ENCODE measurements around the gene NUAK1. TPM values are rescaled to one million over a fixed set of nuclear protein-coding genes. Genes with fewer than 3 reads are reported as not detected.

The NUAK1 gene
- total RNA-seq, 4 donors from 2014 or later: 18.9 to 34.5 (median 29.1) TPM

DNA sequence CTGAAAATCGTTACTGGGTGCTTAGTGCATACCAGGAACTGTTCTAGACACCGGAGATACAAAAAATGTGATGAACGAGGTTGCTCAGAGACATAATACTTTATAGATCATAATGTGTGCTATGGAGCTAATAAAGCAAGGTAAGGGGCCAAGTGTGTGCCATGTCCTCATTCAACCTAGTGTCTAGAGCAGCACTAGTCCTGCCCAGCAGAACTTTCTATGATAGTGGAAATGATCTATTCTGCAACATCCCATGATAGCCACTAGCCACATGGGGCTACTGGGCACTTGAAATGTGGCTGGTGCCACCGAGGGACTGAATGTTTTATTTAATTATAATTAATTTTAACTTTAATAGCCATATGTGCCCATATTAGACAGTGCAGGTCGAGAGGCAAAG, 15.6 kb downstream of the NUAK1 start:
- peak overlapping the region; percentile 84 to 90 (median 86) for H3K27ac ChIP-seq
- in situ Hi-C loops (cut with MboI; ENCODE audit: low sequenced_read_pairs in 4 of 4): no loop called here
- H3K36me3 ChIP-seq: no peaks in the 10 kb centered on the region
- no peak overlapping the region for H3K4me3 ChIP-seq
- intact Hi-C loops (cut with DNase I; ENCODE audit: low total_unique reads): loop anchor here (1.0 kb wide), 1 partner anchor 9 kb away; no protein-coding TSS in a partner anchor
- TF ChIP-seq POLR2A (IDR thresholded peaks at IDR 0.05): no peak
- TF ChIP-seq, protein P1, sequence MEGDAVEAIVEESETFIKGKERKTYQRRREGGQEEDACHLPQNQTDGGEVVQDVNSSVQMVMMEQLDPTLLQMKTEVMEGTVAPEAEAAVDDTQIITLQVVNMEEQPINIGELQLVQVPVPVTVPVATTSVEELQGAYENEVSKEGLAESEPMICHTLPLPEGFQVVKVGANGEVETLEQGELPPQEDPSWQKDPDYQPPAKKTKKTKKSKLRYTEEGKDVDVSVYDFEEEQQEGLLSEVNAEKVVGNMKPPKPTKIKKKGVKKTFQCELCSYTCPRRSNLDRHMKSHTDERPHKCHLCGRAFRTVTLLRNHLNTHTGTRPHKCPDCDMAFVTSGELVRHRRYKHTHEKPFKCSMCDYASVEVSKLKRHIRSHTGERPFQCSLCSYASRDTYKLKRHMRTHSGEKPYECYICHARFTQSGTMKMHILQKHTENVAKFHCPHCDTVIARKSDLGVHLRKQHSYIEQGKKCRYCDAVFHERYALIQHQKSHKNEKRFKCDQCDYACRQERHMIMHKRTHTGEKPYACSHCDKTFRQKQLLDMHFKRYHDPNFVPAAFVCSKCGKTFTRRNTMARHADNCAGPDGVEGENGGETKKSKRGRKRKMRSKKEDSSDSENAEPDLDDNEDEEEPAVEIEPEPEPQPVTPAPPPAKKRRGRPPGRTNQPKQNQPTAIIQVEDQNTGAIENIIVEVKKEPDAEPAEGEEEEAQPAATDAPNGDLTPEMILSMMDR (IDR thresholded peaks at IDR 0.05 in 4 of 5, conservative IDR thresholded peaks at IDR 0.05 in 1 of 5): no peak
- H3K27me3 ChIP-seq: no peaks in the 10 kb centered on the region
- peak; percentile 46 to 56 for ATAC-seq
- H3K9me3 ChIP-seq: no peaks in the 10 kb centered on the region
- DNase-seq: peak in 1 of 2 donors; percentile 41
- peaks cover 96 to 99% of the 10 kb centered on the region in 2 donors for H3K4me1 ChIP-seq

DNA sequence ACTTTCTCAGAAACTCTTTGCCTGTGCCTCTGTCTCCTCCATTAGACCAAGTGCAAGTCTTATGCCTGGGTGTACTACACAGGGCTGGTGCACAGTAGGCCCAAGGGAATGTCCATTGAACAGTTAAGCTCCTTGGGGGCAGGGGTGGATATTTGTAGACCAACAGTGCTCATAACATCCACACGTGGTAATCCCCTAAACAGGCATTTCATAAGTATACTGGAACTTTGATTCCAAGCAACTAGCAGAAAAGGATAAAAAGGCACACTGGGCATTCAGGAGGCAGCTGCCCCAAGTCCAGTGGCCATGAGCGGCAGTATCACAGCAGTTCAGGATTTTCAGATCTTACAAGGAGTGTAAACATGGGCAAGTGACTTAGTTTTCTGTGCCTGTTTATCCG, 16.8 kb downstream of the NUAK1 start:
- Histone ChIP-seq H3K4me1 (peaks cover 96 to 99% of the 10 kb centered on the region in 2 donors), H3K36me3 (no peaks in the 10 kb centered on the region), H3K4me3 (no peak overlapping the region), H3K27me3 (no peaks in the 10 kb centered on the region), H3K9me3 (no peaks in the 10 kb centered on the region), H3K27ac (peak overlapping the region; percentile 84 to 90 (median 86))
- in situ Hi-C loops (cut with MboI; ENCODE audit: low sequenced_read_pairs in 4 of 4): no loop called here
- no peak for TF ChIP-seq POLR2A (IDR thresholded peaks at IDR 0.05)
- TF ChIP-seq, protein P1 (IDR thresholded peaks at IDR 0.05 in 4 of 5, conservative IDR thresholded peaks at IDR 0.05 in 1 of 5): no peak
- intact Hi-C loops (cut with DNase I; ENCODE audit: low total_unique reads): no loop called here
- no peak for DNase-seq
- ATAC-seq: no peak

DNA sequence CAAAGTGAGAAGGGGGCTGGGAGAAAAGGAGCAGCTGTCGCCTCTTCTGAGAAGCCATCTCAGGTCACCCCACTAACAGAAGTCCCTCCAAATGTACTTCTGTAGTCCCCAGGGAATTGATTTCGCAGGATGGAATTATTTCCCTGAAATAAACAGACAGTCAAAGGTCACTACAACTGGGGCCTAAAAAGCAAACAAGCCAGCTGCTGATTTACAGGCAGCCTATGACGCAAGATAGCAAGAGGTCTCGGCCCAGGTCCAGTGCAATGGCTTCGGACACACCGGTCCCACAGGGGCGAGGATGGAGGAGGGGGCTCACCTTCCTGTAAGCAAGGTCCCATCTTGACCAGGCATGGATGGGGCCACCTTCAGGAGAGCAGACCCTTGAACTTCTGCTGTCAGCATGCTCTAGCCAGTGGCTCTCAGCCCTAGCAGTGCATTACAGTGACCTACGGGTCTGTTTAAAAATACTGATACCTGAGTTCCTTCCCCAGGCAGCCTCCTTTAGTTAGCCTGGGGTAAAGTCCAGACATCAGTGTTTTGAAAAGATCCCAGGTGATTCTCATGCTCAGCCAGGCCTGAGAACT, 18.1 kb downstream of the NUAK1 start:
- H3K27ac ChIP-seq: peak overlapping the region; percentile 58 to 90 (median 86)
- TF ChIP-seq, protein P1 (IDR thresholded peaks at IDR 0.05 in 4 of 5, conservative IDR thresholded peaks at IDR 0.05 in 1 of 5): no peak
- in situ Hi-C loops (cut with MboI; ENCODE audit: low sequenced_read_pairs in 4 of 4) (no loop called here), intact Hi-C loops (cut with DNase I; ENCODE audit: low total_unique reads) (no loop called here)
- no peaks in the 10 kb centered on the region for H3K9me3 ChIP-seq
- no peak overlapping the region for H3K4me3 ChIP-seq
- peaks cover 90 to 95% of the 10 kb centered on the region in 2 donors for H3K4me1 ChIP-seq
- H3K36me3 ChIP-seq: no peaks in the 10 kb centered on the region
- H3K27me3 ChIP-seq: no peaks in the 10 kb centered on the region
- ATAC-seq (peak in 1 of 2 donors; percentile 5), DNase-seq (peak in 1 of 2 donors; percentile 59)

DNA sequence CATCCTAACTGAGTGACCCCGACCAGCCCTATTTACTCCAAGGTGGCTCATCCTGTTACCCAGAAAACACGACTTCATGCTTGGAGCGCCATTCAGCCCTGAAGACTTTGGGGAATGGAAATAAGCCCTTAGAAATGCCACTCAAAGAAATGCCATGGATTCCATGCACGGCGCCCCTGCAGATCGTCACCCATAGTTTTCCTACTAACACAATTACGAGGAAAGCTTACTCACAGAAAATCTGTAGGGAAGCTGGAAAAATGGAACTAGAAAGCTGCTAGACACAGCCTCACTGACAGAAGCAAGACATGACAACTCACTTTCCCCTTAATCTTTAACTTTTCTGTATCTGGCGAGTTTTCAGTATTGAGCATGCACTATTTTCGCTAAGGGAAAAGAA, 19.5 kb downstream of the NUAK1 start:
- DNase-seq: no peak
- Histone ChIP-seq H3K27ac (peak overlapping the region; percentile 58 to 90 (median 86)), H3K9me3 (no peaks in the 10 kb centered on the region), H3K4me3 (no peak overlapping the region), H3K27me3 (no peaks in the 10 kb centered on the region), H3K36me3 (no peaks in the 10 kb centered on the region), H3K4me1 (peaks cover 92 to 96% of the 10 kb centered on the region in 2 donors)
- TF ChIP-seq, protein P1 (IDR thresholded peaks at IDR 0.05 in 4 of 5, conservative IDR thresholded peaks at IDR 0.05 in 1 of 5): no peak
- no peak for TF ChIP-seq POLR2A (IDR thresholded peaks at IDR 0.05)
- in situ Hi-C loops (cut with MboI; ENCODE audit: low sequenced_read_pairs in 4 of 4) (no loop called here), intact Hi-C loops (cut with DNase I; ENCODE audit: low total_unique reads) (no loop called here)
- ATAC-seq: no peak
